Left cardiac atrium (tissue), 4 donors: ENCODE results near the gene TNFAIP8. TPM values are rescaled to one million over a fixed set of nuclear protein-coding genes. Genes with fewer than 3 reads are reported as not detected.
A peak's percentile ranks its signal among the peaks of the same experiment; 100 is the strongest.

Experiments
- ATAC-seq, 2 donors: fragments of 200-7000 bp; cut with Tn5 transposase; one replicate each; pipeline ENCODE4 v1.9.1; 2020; ENCODE audit warnings: mild to moderate bottlenecking in 2 of 2, moderate library complexity in 2 of 2
- DNase-seq: peaks from one replicate; pipeline ENCODE4 v3.0.0-alpha.2; 2020
- intact Hi-C, 2 donors: fragments of 100-400 bp; cut with DNase I; formaldehyde crosslinking; loops; one replicate each; pipeline versions ENCODE4 v1.14.1 to v1.15.1; 2022 to 2023
- long read RNA-seq: library from polyadenylated mRNA; unstranded; transcript quantifications from one replicate; pipeline ENCODE4 v2.0.0, GENCODE V29; 2021
- total RNA-seq, 2 donors: library from RNA; stranded (reverse); fragmentation: NEBNext Ultra II Directional; extraction: Animal tissue kit (Norgen Biotek cat#: 25700); gene quantifications; one replicate each; pipeline ENCODE4 v1.2.1, GENCODE V29; 2021
- donor health status: DM: no; HTN: yes; CAD: no.
- donor health status: DM: no; HTN: yes; CAD: no; lungs with severe emphysema.
- donor health status: DM: yes; HTN: yes; CAD: no.
- donor health status: Dilated cardiomyopathy.

TNFAIP8 gene
- total RNA-seq = 1 to 10 TPM; 4.7 to 8.6 TPM
- long read RNA-seq = 0 reads

DNA sequence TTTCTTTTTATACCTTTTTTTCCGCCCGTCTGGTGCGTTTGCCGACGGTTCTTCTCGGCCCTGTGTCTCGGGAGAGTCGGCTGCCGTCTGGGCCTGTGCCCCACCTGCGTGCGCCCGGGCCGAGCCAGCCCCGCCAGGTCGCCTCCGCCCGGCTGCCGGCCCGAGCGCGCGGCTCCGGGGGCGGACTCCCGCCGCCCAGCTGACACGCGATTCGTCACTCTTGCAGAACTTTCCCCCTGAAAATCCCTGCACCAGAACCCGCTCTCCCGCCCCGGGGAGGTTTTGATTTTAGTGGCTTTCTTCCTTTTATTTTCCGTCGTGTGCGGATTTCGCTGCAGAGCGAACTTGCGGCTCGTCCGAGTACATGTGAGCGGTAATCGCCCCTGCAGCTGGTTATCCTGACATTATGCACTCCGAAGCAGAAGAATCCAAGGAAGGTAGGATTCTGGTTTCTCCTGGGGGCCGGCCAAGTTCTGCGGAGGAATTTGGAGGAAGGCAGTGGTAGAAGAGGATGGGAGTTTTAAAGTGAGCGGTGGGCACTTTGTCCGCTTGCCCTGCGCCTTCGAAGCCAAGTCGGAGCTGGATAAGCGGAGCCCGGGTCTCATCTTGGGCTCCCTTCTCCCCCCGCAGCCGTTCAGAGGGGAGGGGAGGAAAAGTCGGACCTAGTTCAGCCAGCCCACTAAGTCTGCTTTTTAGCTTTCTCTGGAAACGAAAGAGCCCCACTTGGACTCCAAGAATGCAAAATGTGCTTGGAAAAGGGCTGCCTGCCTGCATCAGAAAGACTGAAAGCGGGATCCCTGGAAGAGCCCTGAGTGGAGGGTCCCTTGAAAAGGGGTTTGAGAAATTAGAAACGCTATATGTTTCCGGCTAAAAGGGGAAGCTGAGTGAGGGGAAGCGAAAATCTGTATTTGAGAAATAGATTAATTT lies at the start of gene TNFAIP8:
TSS of gene TNFAIP8 (plus strand) at position 335 of the 927 bp plus-strand sequence. CDS start at position 407, 72 bp downstream.
- intact Hi-C loops = no loop called here
- peak; percentile 60 for DNase-seq
- ATAC-seq = peak; percentile 84 to 92

GRCh38 chr5:119307170-119307569 lies 48.6 kb upstream of the TNFAIP8 start:
- ATAC-seq = no peak
- intact Hi-C loops = no loop called here

GRCh38 chr5:119309326-119309725 lies 46.5 kb upstream of the TNFAIP8 start:
- no peak for ATAC-seq
- no peak for DNase-seq
- intact Hi-C loops = no loop called here

More at GRCh38 chr5:119307170-119307569, 48.6 kb upstream of the TNFAIP8 start:
- DNase-seq = no peak

GRCh38 chr5:119311688-119312087 lies 44.1 kb upstream of the TNFAIP8 start:
- intact Hi-C loops = no loop called here
- no peak for DNase-seq
- ATAC-seq = no peak

DNA sequence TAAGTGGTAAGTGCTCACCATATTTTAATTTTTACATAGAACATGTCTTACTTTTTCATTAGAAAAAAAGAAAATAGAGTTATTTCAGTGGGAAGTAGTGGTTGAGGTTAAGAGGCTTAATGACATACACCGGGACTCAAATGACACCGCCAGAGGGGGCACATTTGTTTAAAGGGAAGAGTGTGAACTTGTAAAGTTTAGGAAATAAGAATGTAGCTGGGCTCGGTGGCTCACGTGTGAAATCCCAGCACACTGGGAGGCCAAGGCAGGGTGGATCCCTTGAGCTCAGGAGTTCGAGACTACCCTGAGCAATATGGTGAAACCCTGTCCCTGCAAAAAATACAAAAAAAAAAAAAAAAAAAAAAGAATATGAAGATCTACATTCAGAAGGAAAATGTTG lies 43.4 kb upstream of the TNFAIP8 start:
- no peak for DNase-seq
- ATAC-seq = no peak
- intact Hi-C loops = no loop called here

GRCh38 chr5:119313197-119313596 lies 42.6 kb upstream of the TNFAIP8 start:
- ATAC-seq (no peak), DNase-seq (no peak)
- intact Hi-C loops = no loop called here

DNA sequence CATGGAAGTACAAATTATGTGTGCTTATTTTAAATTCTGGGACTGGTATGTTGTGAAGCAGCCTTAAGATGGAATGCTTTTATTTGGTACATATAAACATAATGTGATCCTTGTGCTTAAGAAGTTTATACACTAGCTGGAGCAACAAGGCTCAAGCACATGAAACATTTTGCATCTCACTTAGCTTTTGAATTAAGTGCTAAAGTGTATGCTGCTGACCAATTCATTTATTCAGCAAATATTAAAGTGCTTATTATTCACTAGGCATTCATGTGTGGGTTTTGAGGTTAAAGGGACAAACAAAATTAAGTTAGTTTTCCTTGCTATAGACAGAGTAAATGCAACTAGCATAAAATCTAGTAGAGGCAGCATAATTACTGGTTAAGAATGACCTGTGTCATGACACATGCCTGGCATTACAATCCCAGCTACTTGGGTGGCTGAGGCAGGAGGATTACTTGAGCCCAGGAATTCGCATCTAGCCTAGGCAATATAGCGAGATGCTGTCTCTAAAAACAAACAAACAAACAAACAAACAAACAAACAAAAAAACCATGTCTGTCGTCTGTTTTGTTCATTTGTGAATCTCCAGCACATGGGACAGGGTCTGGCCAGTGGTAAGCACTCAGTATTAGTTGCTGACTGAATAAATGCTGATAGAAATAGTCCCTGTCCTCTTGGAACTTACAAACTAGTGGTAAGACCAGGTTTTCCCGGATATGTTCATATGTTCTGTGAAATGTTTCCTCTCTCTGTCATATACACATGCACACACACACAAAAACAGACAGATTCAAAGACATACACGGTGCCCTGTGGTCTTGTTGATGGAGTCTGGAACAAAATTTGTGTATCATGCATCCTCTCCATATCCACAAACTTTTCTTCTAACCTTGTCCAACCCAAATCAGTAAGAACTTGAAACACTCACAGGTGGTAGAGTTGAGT lies 41.9 kb upstream of the TNFAIP8 start:
- intact Hi-C loops = loop anchor here in 1 of 2 donors (2.0 kb wide), 1 partner anchor 99 kb away; no protein-coding TSS in a partner anchor
- no peak for ATAC-seq
- no peak for DNase-seq

- intact Hi-C loops = loop anchor here in 1 of 2 donors (2.0 to 5.0 kb wide), 2 partner anchors 33 to 97 kb away; no protein-coding TSS in a partner anchor
- DNase-seq (no peak), ATAC-seq (peak; percentile 77 to 83)
These were observed 40.3 kb upstream of the TNFAIP8 start for GRCh38 chr5:119315516-119315949.

DNA sequence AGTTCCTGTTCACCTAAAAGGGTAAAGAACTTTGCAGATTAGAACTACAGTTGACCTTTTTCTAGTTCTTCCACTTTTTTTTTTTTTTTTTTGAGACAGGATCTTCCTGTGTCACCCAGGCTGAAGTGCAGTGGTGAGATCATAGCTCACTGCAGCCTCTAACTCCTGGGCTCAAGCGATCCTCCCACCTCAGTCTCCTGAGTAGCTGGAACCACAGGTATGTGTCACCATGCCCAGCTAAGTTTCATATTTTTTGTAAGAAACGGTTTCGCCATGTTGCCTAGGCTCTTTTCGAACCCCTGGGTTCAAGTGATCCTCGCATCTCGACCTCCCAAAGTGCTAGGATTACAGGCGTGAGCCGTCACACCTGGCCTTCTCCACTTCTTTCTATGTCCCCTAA lies 39.7 kb upstream of the TNFAIP8 start:
- DNase-seq = no peak
- ATAC-seq = no peak
- intact Hi-C loops = loop anchor here in 1 of 2 donors (5.0 kb wide), 1 partner anchor 34 kb away; no protein-coding TSS in a partner anchor

DNA sequence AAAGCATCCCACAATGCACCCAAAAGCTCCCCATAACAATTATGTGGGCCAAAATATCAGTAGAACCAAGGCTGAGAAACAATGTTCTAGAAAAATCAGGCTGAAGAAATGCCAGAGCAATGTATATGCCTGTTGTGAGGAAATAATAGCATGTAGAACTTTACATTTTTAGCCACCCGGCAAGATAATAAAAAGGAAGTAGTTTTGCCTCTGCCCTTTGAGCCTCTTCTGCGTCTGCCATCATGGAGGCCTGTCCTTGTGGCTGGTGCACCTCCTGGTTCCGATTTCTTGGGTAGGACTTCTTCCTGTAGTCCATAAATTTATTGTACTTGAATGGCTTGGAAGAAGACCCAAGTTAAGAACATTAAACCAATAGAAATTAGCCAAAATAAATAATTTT lies 38.9 kb upstream of the TNFAIP8 start:
- intact Hi-C loops = loop anchor here in 1 of 2 donors (5.0 kb wide), 1 partner anchor 35 kb away; no protein-coding TSS in a partner anchor
- ATAC-seq (no peak), DNase-seq (no peak)

DNA sequence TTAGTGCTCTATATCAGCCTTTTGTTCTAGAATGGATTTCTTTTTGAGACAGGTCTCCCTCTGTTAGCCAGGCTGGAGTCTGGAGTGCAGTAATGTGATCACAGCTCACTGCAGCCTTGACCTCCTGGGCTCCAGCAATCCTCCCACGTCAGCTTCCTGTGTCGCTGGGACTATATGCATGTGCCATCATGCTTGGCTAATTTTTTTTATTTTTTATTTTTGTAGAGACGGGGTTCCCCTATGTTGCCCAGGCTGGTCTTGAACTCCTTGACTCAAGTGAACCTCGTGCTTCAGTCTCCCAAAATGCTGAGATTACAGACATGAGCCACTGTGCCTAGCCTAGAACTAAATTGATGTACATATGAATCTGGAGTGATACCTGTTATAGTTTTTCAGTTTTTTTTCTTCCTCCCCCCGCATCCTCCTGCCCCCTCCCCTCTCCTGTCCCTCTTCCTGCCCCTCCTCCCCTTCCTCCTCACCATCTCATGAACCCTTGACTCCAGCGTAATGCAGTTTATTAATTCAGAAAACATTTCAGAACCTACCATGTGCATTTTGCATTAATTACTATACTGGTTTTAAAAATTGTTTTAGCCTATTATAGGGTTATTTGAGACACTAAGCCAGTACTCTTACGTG lies 37.4 kb upstream of the TNFAIP8 start:
- ATAC-seq = no peak
- intact Hi-C loops = loop anchor here in 1 of 2 donors (5.0 kb wide), 1 partner anchor 36 kb away; no protein-coding TSS in a partner anchor

GRCh38 chr5:119319401-119319800 lies 36.4 kb upstream of the TNFAIP8 start:
- intact Hi-C loops = loop anchor here in 1 of 2 donors (5.0 kb wide), 1 partner anchor 37 kb away; no protein-coding TSS in a partner anchor
- DNase-seq (no peak), ATAC-seq (no peak)

More for the DNA sequence above, 37.4 kb upstream of the TNFAIP8 start:
- no peak for DNase-seq

DNA sequence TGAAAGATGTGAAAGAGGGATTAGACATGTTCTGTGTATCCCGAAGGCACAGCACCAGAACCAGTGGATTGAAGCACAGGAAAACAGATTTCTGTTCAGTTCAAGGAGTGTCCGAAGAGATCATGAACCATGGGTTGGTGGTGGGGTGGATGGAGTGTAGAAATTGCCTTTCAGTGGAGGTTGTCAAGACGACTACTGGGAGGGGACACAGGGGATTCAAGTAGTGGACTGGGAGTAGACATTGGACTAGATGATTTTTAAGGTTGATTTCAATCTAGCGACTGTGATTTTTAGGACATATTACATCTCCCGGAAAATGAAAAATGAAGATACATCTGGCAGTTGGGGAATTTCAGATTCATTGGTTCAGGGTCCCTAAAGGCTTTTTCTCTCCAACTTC lies 35.9 kb upstream of the TNFAIP8 start:
- intact Hi-C loops = loop anchor here in 1 of 2 donors (5.0 kb wide), 1 partner anchor 38 kb away; no protein-coding TSS in a partner anchor
- DNase-seq = no peak
- ATAC-seq = no peak

GRCh38 chr5:119321569-119322311 lies 34.1 kb upstream of the TNFAIP8 start:
- DNase-seq = no peak
- ATAC-seq = no peak
- intact Hi-C loops = no loop called here

GRCh38 chr5:119322312-119322947 lies 33.4 kb upstream of the TNFAIP8 start:
- intact Hi-C loops = no loop called here
- DNase-seq (no peak), ATAC-seq (no peak)

DNA sequence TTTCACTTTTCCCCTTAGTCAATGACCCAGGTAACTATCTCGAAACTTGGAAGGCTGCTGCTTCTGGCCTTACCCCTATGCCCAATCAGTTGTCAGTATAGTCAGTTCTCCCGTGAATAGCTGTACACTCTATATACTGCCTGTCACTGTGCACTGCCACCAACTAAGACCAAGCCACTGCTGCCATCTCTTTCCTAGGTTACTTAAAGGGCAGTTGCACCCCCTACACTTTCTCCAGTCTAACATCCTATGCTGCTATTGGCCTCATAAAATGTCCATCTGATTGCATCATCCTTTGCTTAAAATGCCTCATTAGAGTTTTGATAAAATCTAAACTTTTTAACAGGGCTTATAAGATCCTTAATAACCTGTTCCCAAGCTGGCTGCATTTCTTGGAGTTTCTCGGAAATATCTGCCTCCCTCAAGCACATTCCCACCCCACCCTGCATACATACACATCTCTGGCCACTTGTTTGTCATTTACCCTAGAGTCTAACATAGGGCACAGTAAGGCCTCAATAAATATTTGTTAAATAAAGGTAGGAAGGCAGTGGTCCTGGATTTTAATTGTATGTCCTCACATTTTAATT lies 32.8 kb upstream of the TNFAIP8 start:
- intact Hi-C loops = no loop called here
- DNase-seq (no peak), ATAC-seq (no peak)

DNA sequence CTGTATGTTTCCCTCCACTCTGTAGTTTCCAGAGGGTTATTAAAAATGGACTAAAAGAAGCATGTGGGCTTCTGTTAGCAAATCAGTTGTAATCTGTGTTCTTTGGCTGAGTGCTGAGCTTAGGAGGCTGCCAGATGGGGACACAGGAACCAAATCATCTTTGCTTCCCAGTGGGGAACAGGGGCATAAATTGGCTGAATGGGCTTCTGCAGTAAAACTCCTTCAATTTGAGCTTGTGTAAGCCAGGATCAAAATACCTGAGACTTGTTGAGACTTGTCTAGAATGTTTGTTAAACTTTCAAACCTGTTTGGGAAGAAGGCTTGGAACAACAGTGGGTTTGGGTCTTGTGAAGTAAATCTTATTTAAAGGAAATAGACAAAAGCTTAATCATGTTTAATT lies 32.2 kb upstream of the TNFAIP8 start:
- ATAC-seq = peak; percentile 57 to 67
- no peak for DNase-seq
- intact Hi-C loops = no loop called here
